AG20443 (cell line): Measurements from ENCODE around the gene OR10A6.
A peak's percentile ranks its signal among the peaks of the same experiment; 100 is the strongest.

Source experiments
- DNase-seq: peaks from one replicate; pipeline ENCODE4 v3.0.0; 2012; ENCODE audit warnings: low spot score, mixed read lengths

The OR10A6 gene

GRCh38 chr11:7931168-7931567 is at the start of gene OR10A6:
OR10A6 (minus strand) TSS chr11:7931268; CDS start chr11:7928662, 2,606 bp downstream.
- DNase-seq, result no peak

- DNase-seq, result peak; percentile 58
Measured at GRCh38 chr11:7977232-7977917, 46.3 kb upstream of the OR10A6 start.

- DNase-seq, result no peak
Measured at GRCh38 chr11:7974668-7975067, 43.6 kb upstream of the OR10A6 start.

- DNase-seq, result no peak
Measured at GRCh38 chr11:7973011-7973410, 41.9 kb upstream of the OR10A6 start.

GRCh38 chr11:7971846-7972245 is 40.8 kb upstream of the OR10A6 start:
- no peak for DNase-seq

GRCh38 chr11:7969756-7970646 is 38.9 kb upstream of the OR10A6 start:
- DNase-seq, result no peak

- no peak for DNase-seq
Measured at GRCh38 chr11:7968686-7969085, 37.6 kb upstream of the OR10A6 start.

GRCh38 chr11:7967826-7968225 is 36.8 kb upstream of the OR10A6 start:
- peak; percentile 20 for DNase-seq

GRCh38 chr11:7967097-7967496 is 36.0 kb upstream of the OR10A6 start:
- DNase-seq, result no peak

GRCh38 chr11:7965386-7965785 is 34.3 kb upstream of the OR10A6 start, which contains the start of gene NLRP10:
NLRP10 (minus strand) TSS chr11:7965447; CDS start chr11:7963495, 1,952 bp downstream.
- peak; percentile 89 for DNase-seq

GRCh38 chr11:7964873-7965272 is 33.8 kb upstream of the OR10A6 start:
- peak; percentile 67 for DNase-seq

- no peak for DNase-seq
Measured at GRCh38 chr11:7964261-7964660, 33.2 kb upstream of the OR10A6 start.

- no peak for DNase-seq
Measured at GRCh38 chr11:7955191-7955590, 24.1 kb upstream of the OR10A6 start.

GRCh38 chr11:7949934-7950333 is 18.9 kb upstream of the OR10A6 start:
- DNase-seq, result no peak

GRCh38 chr11:7944123-7944522 is 13.1 kb upstream of the OR10A6 start:
- no peak for DNase-seq

GRCh38 chr11:7941608-7942007 is 10.5 kb upstream of the OR10A6 start, which contains the start of gene OR10A3:
OR10A3 (minus strand) TSS chr11:7941708; CDS start chr11:7939520, 2,188 bp downstream.
- DNase-seq, result no peak

- no peak for DNase-seq
Measured at GRCh38 chr11:7941146-7941545, 10.1 kb upstream of the OR10A6 start.

GRCh38 chr11:7936615-7937014 is 5.5 kb upstream of the OR10A6 start:
- no peak for DNase-seq

GRCh38 chr11:7927635-7928034 is 3.4 kb downstream of the OR10A6 start:
- no peak for DNase-seq

GRCh38 chr11:7924536-7924935 is 6.5 kb downstream of the OR10A6 start:
- no peak for DNase-seq

GRCh38 chr11:7918141-7918540 is 12.9 kb downstream of the OR10A6 start:
- DNase-seq, result no peak

- no peak for DNase-seq
Measured at GRCh38 chr11:7911011-7911410, 20.1 kb downstream of the OR10A6 start.

- no peak for DNase-seq
Measured at GRCh38 chr11:7910286-7910788, 20.7 kb downstream of the OR10A6 start.
